ENCODE measurements around the gene PRMT7. TPM values are rescaled to one million over a fixed set of nuclear protein-coding genes. Genes with fewer than 3 reads are reported as not detected.

Gene PRMT7
- total RNA-seq, 5 donors from 2014 or later (not counting 1 experiment from before 2014, with no cell fraction given) = 80.1 to 92.4 (median 87.2) TPM

DNA sequence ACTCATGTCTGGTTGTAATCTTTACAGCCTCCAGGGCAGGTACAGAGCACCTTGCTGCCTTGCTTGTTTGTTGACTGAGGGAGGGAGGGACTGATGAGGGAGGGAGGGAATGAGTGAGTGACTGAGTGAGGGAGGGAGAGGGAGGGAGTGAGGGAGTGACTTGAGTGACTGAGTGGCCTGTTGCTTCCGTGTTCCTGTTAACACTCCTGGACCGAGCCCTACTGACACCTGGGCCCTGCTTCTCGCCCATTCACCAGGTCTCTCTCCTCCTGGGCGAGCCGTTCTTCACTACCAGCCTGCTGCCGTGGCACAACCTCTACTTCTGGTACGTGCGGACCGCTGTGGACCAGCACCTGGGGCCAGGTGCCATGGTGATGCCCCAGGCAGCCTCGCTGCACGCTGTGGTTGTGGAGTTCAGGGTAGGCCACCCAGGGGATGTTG lies 41.2 kb downstream of the PRMT7 start:
- Histone ChIP-seq H3K27ac (ENCODE audit: low read length) (no peak overlapping the region), H3K9me3 (no peaks in the 10 kb centered on the region), H3K4me3 (ENCODE audit: control insufficient read depth in 1 of 2, extremely low read depth in 1 of 2, low read length in 1 of 2) (no peak overlapping the region), H3K36me3 (ENCODE audit: control insufficient read depth in 2 of 2, extremely low read depth in 1 of 2, insufficient read depth in 1 of 2, low read length in 1 of 2) (peaks cover 24 to 78% of the 10 kb centered on the region in 2 donors), H3K4me1 (ENCODE audit: control insufficient read depth in 1 of 2, extremely low read depth in 1 of 2, insufficient read depth in 2 of 2, low read length in 2 of 2) (peaks cover 10 to 28% of the 10 kb centered on the region in 2 experiments), H3K27me3 (replicated peaks in 1 of 2; ENCODE audit: control insufficient read depth in 2 of 2, extremely low read depth in 1 of 2, insufficient read depth in 2 of 2, low read length in 1 of 2) (no peaks in the 10 kb centered on the region)
- peaks cover 53% of the 10 kb centered on the region for H3K36me3 Mint-ChIP-seq
- H3K27me3 Mint-ChIP-seq = no peaks in the 10 kb centered on the region
- no peak for DNase-seq
- H3K9me3 Mint-ChIP-seq = no peaks in the 10 kb centered on the region
- WGBS (ENCODE audit: insufficient coverage) = 96% methylated on average over 3 of the region's 11 CpGs
- ATAC-seq (replicated peaks in 1 of 4) = no peak
- H3K4me3 Mint-ChIP-seq = no peak overlapping the region
- no peak overlapping the region for H3K27ac Mint-ChIP-seq
- POLR2A ChIA-PET = no interaction called here
- CTCF ChIA-PET = no interaction called here
- H3K4me1 Mint-ChIP-seq = peaks cover 26 to 28% (median 27%) of the 10 kb centered on the region in 3 donors

DNA sequence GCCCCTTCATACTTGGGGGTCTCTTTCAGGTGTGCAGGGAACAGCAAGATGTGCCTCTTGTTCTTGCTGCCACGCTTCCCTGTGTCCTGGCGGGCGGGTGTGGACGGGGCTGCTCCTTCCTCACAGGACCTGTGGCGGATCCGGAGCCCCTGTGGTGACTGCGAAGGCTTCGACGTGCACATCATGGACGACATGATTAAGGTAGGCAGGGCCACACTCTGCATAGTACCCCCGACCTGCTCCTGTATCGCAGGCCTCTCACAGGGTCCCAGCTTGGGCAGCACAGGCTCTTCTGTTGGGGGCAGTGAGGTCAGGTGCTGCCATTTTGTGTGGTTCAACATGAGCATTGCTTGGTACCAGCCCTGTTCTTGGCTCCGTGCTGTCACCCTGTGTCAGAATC lies 42.5 kb downstream of the PRMT7 start:
- Histone ChIP-seq H3K36me3 (ENCODE audit: control insufficient read depth in 2 of 2, extremely low read depth in 1 of 2, insufficient read depth in 1 of 2, low read length in 1 of 2) (peaks cover 26 to 80% of the 10 kb centered on the region in 2 donors), H3K4me3 (ENCODE audit: control insufficient read depth in 1 of 2, extremely low read depth in 1 of 2, low read length in 1 of 2) (no peak overlapping the region), H3K27me3 (replicated peaks in 1 of 2; ENCODE audit: control insufficient read depth in 2 of 2, extremely low read depth in 1 of 2, insufficient read depth in 2 of 2, low read length in 1 of 2) (peaks cover 0 to 2% of the 10 kb centered on the region in 2 experiments), H3K4me1 (ENCODE audit: control insufficient read depth in 1 of 2, extremely low read depth in 1 of 2, insufficient read depth in 2 of 2, low read length in 2 of 2) (peaks cover 17 to 38% of the 10 kb centered on the region in 2 experiments), H3K9me3 (no peaks in the 10 kb centered on the region), H3K27ac (ENCODE audit: low read length) (no peak overlapping the region)
- Mint-ChIP-seq H3K27me3 (no peaks in the 10 kb centered on the region), H3K4me1 (peaks cover 37 to 41% (median 39%) of the 10 kb centered on the region in 3 donors), H3K9me3 (no peaks in the 10 kb centered on the region), H3K36me3 (peaks cover 40% of the 10 kb centered on the region), H3K4me3 (no peak overlapping the region), H3K27ac (no peak overlapping the region)
- POLR2A ChIA-PET = no interaction called here
- CTCF ChIA-PET = no interaction called here
- no peak for ATAC-seq (replicated peaks in 1 of 4)
- no peak for DNase-seq
- WGBS (ENCODE audit: insufficient coverage) = 92% methylated on average over 13 of the region's 13 CpGs

DNA sequence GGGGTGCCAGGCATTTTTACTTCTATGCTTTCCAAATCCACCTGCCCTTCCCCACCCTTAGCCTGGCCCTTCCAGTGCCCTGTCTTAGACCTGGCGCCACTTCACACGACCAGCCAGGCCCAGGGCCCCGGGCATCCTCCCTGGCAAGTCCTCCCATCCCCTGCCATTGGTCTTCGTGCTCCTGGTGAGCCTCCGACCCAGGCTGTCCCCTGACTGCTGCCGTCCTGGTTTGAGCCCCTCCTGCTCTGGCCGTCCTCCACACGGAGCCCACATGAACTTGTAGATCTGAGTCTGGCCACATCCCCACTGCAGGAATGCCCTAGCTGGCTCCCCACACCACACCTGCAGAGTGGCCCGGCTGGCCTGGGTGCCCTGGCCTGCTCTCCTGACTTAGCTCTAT lies 44.0 kb downstream of the PRMT7 start:
- no peak for DNase-seq
- H3K27me3 ChIP-seq (replicated peaks in 1 of 2; ENCODE audit: control insufficient read depth in 2 of 2, extremely low read depth in 1 of 2, insufficient read depth in 2 of 2, low read length in 1 of 2) = peaks cover 0 to 2% of the 10 kb centered on the region in 2 experiments
- Mint-ChIP-seq H3K27ac (no peak overlapping the region), H3K4me1 (peaks cover 39% of the 10 kb centered on the region in 3 donors), H3K27me3 (no peaks in the 10 kb centered on the region), H3K4me3 (peak overlapping the region in 1 of 3 donors; percentile 79), H3K36me3 (peaks cover 30% of the 10 kb centered on the region), H3K9me3 (no peaks in the 10 kb centered on the region)
- 96% methylated on average over 9 of the region's 9 CpGs for WGBS (ENCODE audit: insufficient coverage)
- peaks cover 28 to 78% of the 10 kb centered on the region in 2 donors for H3K36me3 ChIP-seq (ENCODE audit: control insufficient read depth in 2 of 2, extremely low read depth in 1 of 2, insufficient read depth in 1 of 2, low read length in 1 of 2)
- no peak overlapping the region for H3K27ac ChIP-seq (ENCODE audit: low read length)
- POLR2A ChIA-PET = no interaction called here
- peaks cover 17 to 42% of the 10 kb centered on the region in 2 experiments for H3K4me1 ChIP-seq (ENCODE audit: control insufficient read depth in 1 of 2, extremely low read depth in 1 of 2, insufficient read depth in 2 of 2, low read length in 2 of 2)
- no peak for ATAC-seq (replicated peaks in 1 of 4)
- H3K4me3 ChIP-seq (ENCODE audit: control insufficient read depth in 1 of 2, extremely low read depth in 1 of 2, low read length in 1 of 2) = no peak overlapping the region
- H3K9me3 ChIP-seq = no peaks in the 10 kb centered on the region
- CTCF ChIA-PET = interaction anchor here in 1 of 2 donors (0.6 kb wide), 1 partner anchor 473 kb away, joined by 3 read pairs; no protein-coding TSS in a partner anchor

DNA sequence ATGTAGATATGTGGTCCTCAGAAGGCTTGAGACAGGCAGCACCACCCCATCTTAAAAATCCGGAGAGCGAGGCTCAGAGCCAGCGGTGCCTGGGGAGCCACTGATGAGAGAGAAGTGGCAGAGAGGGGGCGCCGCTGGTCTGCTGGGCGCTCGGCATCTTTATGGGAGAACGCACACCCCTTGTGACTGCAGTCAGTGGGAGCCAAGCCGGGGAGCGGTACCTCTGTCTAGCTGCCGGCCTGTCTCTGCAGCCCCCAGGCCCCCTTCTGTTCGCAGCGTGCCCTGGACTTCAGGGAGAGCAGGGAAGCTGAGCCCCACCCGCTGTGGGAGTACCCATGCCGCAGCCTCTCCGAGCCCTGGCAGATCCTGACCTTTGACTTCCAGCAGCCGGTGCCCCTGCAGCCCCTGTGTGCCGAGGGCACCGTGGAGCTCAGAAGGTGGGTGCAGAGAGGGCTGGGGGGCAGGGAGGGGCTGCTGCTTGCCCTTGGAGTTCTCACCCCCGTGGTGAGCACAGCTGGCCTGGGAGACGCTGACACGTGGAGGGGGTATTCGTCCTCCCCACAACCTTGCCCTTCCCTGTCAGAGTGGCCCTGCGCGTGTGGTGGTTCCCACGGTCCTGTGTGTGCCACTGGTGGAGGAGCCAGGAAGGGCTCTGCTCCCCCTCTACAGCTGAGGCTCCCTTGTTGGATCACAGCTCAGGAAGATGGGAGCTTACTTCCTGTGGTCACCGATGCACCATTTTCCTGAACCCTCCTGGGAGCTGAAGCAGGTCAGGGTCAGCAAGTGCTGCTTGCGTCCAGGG lies 44.8 kb downstream of the PRMT7 start:
- H3K4me3 ChIP-seq (ENCODE audit: control insufficient read depth in 1 of 2, extremely low read depth in 1 of 2, low read length in 1 of 2) = peak overlapping the region; percentile 42 to 52
- H3K9me3 ChIP-seq = no peaks in the 10 kb centered on the region
- H3K27me3 ChIP-seq (replicated peaks in 1 of 2; ENCODE audit: control insufficient read depth in 2 of 2, extremely low read depth in 1 of 2, insufficient read depth in 2 of 2, low read length in 1 of 2) = peaks cover 0 to 2% of the 10 kb centered on the region in 2 experiments
- H3K4me1 ChIP-seq (ENCODE audit: control insufficient read depth in 1 of 2, extremely low read depth in 1 of 2, insufficient read depth in 2 of 2, low read length in 2 of 2) = peaks cover 17 to 42% of the 10 kb centered on the region in 2 experiments
- Mint-ChIP-seq H3K9me3 (no peaks in the 10 kb centered on the region), H3K36me3 (peaks cover 32% of the 10 kb centered on the region), H3K27me3 (no peaks in the 10 kb centered on the region), H3K4me1 (peaks cover 39 to 40% (median 39%) of the 10 kb centered on the region in 3 donors), H3K4me3 (peak overlapping the region; percentile 24 to 79 (median 28)), H3K27ac (no peak overlapping the region)
- DNase-seq (no peak), ATAC-seq (replicated peaks in 1 of 4) (peak in 2 of 4 experiments; percentile 1 to 7)
- CTCF ChIA-PET = interaction anchor here (0.6 kb wide), 3 partner anchors 114 to 768 kb away, joined by 3 to 5 read pairs (median 3); no protein-coding TSS in a partner anchor
- H3K36me3 ChIP-seq (ENCODE audit: control insufficient read depth in 2 of 2, extremely low read depth in 1 of 2, insufficient read depth in 1 of 2, low read length in 1 of 2) = peaks cover 30 to 70% of the 10 kb centered on the region in 2 donors
- POLR2A ChIA-PET = no interaction called here
- peak overlapping the region; percentile 38 for H3K27ac ChIP-seq (ENCODE audit: low read length)
- 83% methylated on average over 13 of the region's 28 CpGs for WGBS (ENCODE audit: insufficient coverage)

DNA sequence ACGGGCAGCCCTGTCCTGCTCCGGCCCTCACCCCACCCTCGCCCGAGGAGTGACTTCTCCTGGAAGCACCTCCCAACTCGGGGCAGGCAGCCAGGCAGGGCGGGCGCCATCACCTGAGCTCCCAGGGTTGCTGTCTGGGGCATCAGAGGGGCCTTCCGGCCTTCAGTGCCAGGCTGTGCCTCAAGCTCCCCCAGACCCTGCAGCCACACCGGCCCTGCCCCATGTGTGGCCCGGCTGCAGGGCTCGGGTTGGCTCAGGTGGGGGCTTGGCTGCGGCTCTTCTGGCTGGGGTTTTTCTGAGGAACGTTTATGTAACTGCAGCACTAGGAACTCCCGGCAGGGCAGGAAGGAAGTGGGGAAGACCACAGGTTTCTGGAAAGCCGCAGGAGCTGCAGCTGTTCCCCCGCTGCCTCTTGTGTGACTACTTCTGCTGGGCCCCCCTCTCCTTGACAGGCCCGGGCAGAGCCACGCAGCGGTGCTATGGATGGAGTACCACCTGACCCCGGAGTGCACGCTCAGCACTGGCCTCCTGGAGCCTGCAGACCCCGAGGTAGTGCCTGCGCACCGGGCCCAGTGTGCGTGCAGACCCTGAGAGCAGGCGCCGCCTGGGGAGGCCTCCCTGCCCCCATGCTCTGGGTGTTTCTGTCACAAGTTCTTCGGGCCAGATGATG lies 45.6 kb downstream of the PRMT7 start:
- peak overlapping the region in 1 of 2 donors; percentile 15 for H3K27ac Mint-ChIP-seq
- no peaks in the 10 kb centered on the region for H3K27me3 Mint-ChIP-seq
- H3K4me3 Mint-ChIP-seq = peak overlapping the region; percentile 57 to 79 (median 73)
- Histone ChIP-seq H3K27ac (ENCODE audit: low read length) (peak overlapping the region; percentile 38), H3K27me3 (replicated peaks in 1 of 2; ENCODE audit: control insufficient read depth in 2 of 2, extremely low read depth in 1 of 2, insufficient read depth in 2 of 2, low read length in 1 of 2) (peaks cover 0 to 2% of the 10 kb centered on the region in 2 experiments), H3K9me3 (no peaks in the 10 kb centered on the region), H3K4me3 (ENCODE audit: control insufficient read depth in 1 of 2, extremely low read depth in 1 of 2, low read length in 1 of 2) (peak overlapping the region; percentile 42 to 52), H3K4me1 (ENCODE audit: control insufficient read depth in 1 of 2, extremely low read depth in 1 of 2, insufficient read depth in 2 of 2, low read length in 2 of 2) (peaks cover 17 to 42% of the 10 kb centered on the region in 2 experiments), H3K36me3 (ENCODE audit: control insufficient read depth in 2 of 2, extremely low read depth in 1 of 2, insufficient read depth in 1 of 2, low read length in 1 of 2) (peaks cover 32 to 63% of the 10 kb centered on the region in 2 donors)
- CTCF ChIA-PET = interaction anchor here (0.6 kb wide), 2 partner anchors 115 to 546 kb away, joined by 3 to 5 read pairs; no protein-coding TSS in a partner anchor
- no peaks in the 10 kb centered on the region for H3K9me3 Mint-ChIP-seq
- ATAC-seq (replicated peaks in 1 of 4) (peak; percentile 83 to 92 (median 86)), DNase-seq (peak; percentile 42 to 82 (median 64))
- WGBS (ENCODE audit: insufficient coverage) = 4% methylated on average over 28 of the region's 28 CpGs
- peaks cover 30% of the 10 kb centered on the region for H3K36me3 Mint-ChIP-seq
- H3K4me1 Mint-ChIP-seq = peaks cover 39 to 40% (median 39%) of the 10 kb centered on the region in 3 donors
- POLR2A ChIA-PET = no interaction called here

DNA sequence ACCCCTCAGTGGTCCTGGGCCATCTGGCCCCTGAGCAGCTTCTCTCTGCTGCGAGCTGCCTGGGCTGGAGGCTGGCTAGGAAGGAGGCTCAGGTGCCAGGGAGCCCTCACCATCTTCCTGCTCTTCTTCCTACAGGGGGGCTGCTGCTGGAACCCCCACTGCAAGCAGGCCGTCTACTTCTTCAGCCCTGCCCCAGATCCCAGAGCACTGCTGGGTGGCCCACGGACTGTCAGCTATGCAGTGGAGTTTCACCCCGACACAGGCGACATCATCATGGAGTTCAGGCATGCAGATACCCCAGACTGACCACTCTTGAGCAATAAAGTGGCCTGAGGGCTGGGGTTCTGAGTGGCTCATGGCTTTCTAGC lies 46.1 kb downstream of the PRMT7 start:
- peaks cover 28 to 58% of the 10 kb centered on the region in 2 donors for H3K36me3 ChIP-seq (ENCODE audit: control insufficient read depth in 2 of 2, extremely low read depth in 1 of 2, insufficient read depth in 1 of 2, low read length in 1 of 2)
- Mint-ChIP-seq H3K36me3 (peaks cover 30% of the 10 kb centered on the region), H3K9me3 (no peaks in the 10 kb centered on the region), H3K27ac (no peak overlapping the region), H3K4me1 (peaks cover 39 to 40% (median 39%) of the 10 kb centered on the region in 3 donors), H3K27me3 (no peaks in the 10 kb centered on the region), H3K4me3 (peak overlapping the region; percentile 57 to 79 (median 73))
- H3K27ac ChIP-seq (ENCODE audit: low read length) = no peak overlapping the region
- ChIA-PET POLR2A (no interaction called here), CTCF (no interaction called here)
- H3K27me3 ChIP-seq (replicated peaks in 1 of 2; ENCODE audit: control insufficient read depth in 2 of 2, extremely low read depth in 1 of 2, insufficient read depth in 2 of 2, low read length in 1 of 2) = peaks cover 0 to 2% of the 10 kb centered on the region in 2 experiments
- DNase-seq (no peak), ATAC-seq (replicated peaks in 1 of 4) (no peak)
- H3K9me3 ChIP-seq = no peaks in the 10 kb centered on the region
- H3K4me1 ChIP-seq (ENCODE audit: control insufficient read depth in 1 of 2, extremely low read depth in 1 of 2, insufficient read depth in 2 of 2, low read length in 2 of 2) = peaks cover 17 to 42% of the 10 kb centered on the region in 2 experiments
- H3K4me3 ChIP-seq (ENCODE audit: control insufficient read depth in 1 of 2, extremely low read depth in 1 of 2, low read length in 1 of 2) = peak overlapping the region; percentile 42 to 52
- WGBS (ENCODE audit: insufficient coverage) = 75% methylated on average over 5 of the region's 5 CpGs

Data from T-cell (primary cell).